NCI-H187 treated with DMSO at 0.1 percent for 48 hours (cell line): ENCODE results near the gene GAS2L2.
"Not testable (repeated sequence)": the region's sequence is repeated elsewhere in the genome, so short reads cannot be mapped to it uniquely, and the experiment has no call there.

Experiments
- DNase-seq: peaks from one replicate; lab custom pipeline; 2025; lab: John Stamatoyannopoulos, UW

GAS2L2 gene

DNA sequence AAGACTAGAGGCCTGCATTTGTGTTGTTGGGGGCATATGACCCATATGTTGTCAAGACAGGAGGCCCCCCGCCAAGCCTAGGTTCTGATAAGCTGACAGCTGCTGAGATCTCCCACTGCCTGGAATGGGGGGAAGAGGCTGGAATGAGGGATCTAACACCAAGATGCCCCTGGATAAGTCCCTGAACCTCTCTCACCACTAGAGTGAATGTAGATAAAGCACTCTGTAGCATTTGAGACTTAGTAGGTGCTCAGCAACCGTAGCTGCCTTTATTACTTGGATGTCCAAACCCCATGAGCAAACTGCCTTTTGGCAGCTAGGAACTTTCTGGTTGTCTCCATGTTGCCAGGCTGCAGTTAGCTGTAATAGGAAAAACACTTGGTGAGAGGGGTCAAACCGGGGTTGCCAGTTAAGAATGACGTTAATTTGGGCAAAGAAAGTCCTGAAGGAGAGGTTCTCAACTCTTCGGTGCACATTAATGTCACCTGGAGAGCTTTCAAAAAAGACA is 26.0 kb downstream of the GAS2L2 start:
- no peak for DNase-seq

DNA sequence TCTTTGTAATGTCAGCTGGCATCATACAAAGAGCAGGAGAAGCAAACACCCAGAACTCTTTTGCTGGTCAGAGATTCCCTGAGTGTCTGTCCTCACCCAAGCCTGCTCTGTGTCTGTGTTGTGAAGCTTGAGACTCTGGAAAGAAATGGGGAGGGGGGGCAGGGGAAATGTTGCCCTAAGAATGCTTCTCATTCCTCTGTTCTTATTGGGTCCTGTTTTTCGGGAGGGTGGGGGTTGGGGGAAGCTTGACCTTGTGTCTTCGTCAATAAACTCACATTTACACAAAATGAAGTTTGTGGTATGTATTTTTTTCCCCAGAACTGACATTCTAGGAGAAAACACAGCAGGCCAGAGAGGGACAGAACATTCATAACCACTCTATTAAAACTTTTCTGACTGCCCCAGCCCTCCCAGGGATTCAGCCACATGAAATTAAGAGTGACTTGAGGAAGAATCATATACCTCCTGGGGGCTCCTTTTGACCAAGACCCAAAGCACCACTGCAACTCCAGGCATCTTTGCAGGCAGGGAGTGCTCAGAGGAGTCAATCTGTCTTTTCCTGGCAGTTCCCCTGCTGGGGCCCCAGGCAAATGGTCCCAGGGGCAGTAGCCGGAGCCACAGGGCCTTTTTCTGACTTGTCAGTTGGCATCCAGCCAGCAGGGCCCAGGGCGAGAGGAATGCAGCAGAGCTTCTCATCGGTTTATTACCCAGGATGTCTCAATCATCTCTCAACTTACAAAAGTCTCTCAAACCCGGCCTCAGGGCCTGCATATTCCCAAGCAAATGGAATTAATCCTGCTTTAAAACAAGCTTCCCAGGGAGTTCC is 26.7 kb downstream of the GAS2L2 start:
- no peak for DNase-seq

DNA sequence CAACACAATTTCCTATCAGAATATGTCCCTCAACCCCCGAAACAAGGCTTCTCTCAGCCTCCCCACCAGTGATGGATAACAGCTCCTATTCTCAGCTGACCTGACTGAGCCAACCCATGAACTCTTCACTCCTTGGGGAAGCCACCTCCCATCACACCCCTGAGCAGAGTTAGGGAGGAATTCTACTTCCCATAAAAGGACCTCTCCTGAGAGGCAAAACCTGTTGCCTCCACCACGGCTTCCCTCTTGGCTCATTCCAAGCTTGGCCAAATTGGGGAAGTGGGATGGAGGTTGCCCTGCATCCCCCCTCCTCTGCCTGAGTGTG is 27.3 kb downstream of the GAS2L2 start:
- DNase-seq, result no peak

DNA sequence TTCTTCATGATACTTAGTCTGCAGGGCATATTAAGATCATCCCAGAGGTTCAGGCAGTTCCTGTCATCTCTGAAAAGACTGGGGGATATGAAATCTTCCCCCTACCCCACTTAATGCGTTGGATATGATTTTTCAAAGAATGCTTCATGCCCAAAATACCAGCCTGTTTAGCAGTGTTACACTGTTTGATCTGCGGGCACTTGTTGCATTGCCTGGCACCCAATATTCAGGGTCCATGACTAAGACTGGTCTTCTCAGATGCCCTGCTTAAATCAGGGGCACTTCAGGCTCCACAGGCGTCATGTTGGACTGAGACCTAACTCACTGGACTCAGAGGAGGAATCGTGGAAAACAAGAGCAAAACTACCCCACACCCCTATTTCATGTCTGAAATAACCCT is 28.0 kb downstream of the GAS2L2 start:
- DNase-seq, result no peak

DNA sequence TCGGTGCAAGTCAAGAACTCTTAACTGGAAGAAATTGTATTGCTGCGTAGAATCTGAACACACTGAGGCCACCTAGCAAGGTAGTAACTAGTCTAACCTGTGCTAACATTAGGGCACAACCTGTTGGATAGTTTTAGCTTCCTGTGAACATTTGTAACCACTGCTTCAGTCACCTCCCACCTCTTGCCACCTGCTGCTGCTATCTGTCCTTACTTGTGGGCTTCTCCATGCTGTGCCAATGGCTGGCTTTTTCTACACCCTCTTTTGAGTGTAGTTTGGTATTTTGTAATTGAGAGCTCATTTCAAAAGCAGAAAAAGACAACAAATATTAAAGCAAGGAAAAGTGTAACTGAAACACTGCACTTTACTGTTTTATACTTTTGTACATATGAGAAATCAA is 29.3 kb downstream of the GAS2L2 start:
- no peak for DNase-seq

DNA sequence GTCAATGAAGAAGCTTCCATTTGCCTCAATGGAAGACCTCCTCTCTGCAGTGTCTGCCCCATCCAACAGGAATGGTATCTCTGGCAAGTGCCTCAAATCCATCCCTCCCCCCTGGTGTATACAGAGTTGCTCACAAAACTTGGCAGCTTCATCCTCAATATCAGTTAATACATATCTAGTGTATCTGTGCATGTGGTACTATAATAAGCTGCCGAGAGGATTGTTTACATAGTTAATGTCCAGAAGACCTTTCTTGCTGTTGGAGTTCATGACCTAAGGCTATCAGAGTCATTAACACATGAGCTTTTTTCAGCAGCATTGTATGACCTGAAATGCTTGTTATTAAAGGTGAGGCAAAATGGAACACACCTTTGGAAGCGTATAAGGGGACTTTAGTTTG is 35.6 kb downstream of the GAS2L2 start:
- DNase-seq, result no peak

DNA sequence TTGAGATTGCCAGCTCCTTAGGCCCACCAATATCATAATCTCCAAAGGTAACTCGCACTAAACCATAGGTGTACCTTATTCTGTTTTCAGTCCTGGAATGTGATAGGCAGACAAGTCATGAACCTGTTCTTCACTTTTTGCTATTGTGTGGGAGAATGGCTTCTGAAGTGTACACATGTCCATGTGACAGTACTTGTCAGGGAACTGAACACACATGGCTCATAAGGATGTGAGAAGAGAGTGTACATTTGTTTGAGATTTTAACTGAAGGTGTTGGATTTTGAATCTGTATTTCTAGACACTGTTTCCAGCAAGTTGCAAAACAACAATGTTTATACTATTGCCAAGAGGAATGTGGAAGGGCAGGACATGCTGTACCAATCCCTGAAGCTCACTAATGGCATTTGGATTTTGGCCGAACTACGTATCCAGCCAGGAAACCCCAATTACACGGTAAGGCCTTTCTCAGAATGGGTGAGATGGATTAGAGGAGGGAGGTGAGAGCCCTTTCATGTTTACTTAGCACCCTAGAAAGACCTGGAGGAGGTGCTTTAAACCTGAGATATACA is 36.1 kb downstream of the GAS2L2 start:
- DNase-seq, result no peak

DNA sequence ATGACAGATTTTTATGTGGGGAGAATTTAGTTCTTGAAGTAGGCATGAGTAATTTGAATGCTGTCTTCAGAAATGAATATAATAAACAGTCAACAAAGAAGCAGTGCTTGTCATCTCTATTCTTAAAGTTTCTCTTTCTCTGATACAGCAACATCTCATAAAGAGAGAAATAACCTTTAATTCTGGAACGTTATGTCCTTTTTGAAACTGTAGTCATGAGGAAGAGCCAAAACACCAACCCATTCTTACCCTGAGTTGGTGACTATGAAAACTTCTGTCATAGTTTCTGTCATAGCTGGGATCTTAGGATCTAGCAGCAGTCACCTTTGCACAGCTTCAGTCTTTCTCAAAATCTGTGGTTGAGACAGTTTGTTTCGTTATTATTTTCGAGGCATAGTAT is 36.9 kb downstream of the GAS2L2 start:
- no peak for DNase-seq

DNA sequence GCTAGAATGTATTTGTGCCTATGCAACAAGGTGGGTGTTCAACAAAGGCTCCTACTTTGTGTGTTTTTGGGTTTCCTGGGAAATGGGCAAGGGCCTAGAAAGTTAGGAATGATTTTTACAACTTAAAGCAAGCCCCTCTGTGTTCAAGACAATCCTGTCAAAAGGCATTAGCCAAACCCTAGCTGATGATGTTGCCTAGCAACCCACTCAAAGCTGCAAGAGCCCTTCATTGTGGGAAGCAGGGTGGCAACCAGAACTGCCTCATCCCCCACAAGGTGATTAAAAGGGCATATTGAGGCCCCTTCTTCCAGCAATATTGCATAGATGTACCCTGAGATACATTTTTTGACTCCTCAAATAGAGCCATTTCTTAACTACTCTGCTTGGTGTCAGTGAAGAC is 37.6 kb downstream of the GAS2L2 start:
- DNase-seq, result no peak

DNA sequence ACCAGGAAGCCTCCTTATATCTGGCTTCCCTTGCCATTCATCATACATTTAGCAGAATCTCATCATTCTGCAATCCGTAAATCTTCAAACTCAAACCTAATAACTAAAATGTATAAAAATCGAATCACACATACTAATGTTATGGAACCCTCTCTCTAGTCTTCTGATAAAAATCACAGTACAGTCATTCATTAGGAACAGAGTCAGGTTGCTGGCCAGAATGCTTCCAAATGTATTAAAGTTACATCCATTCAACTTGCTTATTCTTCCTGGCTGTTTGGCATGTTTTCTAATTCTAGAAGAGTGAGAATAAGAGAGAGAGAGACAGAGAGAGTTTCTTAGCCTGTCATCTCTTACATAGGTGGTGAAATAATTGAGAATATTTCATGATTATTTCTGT is 38.1 kb downstream of the GAS2L2 start:
- no peak for DNase-seq

DNA sequence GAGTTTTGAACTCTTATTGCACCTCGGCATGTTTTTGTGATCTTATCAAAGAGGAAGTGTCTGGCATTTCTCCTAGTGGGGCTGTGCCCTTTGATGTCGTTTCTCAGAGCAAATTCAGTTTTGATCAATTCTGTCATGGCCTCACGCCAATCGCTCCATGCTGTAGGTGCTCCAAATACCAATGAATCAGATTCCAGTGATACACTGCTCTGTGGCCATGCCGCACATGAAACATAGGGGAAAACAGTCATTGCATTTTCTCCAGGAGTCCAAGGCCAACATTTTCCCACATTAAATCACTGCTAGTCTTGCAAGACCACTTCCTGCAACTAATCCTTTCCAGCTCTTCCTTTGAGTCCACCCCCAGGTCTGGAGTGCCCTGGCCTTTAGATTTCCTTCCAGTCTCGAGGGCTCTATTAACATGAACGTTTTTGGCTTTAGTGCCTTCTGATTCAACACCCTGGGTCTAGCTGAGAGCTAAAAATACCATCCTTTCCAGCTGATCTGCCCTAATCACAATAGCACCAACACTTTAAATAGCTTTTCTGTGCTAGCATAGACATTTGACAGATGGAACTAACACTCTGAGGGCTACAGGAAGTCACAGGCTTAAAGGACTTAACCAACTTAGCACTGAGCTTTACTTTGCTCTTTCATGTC is 39.8 kb downstream of the GAS2L2 start:
- DNase-seq, result no peak

DNA sequence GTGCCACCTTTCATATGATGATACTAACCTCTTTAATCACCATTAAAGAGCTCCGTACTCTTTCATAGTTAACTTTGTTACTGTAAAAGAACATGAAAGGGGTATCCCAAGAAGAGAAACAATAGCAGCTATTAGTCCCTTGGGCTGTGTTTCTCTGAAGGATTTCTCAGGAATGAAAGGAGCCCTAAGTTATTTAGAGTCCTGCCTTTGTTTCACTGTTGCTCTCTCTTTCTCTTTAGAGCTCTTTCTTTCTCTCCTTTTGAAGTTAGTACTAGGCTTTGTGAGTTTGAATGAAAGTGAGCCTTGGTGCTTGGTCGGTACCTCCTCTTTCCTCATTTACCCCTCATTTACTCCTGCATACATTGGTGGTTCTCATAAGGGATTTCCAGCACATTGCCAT is 42.1 kb downstream of the GAS2L2 start:
- no peak for DNase-seq

DNA sequence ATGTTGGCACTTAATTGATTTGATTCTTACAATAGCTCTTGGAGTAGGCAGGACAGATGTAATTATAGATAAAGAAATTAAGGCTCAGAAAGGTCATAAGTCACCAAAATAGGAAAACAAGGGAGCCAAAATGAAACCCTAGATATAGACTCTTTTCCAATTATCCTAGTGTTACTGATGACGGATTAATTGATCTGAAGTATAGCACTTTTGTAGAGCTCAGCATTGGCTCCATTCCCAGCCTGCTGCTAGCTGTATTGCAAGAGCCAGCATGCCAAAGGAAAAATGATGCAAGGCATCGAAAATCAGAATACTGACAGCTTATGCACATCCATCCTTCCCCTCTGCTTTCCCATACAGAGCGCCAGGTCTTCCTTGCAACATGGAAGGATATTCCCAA is 43.2 kb downstream of the GAS2L2 start:
- no peak for DNase-seq

DNA sequence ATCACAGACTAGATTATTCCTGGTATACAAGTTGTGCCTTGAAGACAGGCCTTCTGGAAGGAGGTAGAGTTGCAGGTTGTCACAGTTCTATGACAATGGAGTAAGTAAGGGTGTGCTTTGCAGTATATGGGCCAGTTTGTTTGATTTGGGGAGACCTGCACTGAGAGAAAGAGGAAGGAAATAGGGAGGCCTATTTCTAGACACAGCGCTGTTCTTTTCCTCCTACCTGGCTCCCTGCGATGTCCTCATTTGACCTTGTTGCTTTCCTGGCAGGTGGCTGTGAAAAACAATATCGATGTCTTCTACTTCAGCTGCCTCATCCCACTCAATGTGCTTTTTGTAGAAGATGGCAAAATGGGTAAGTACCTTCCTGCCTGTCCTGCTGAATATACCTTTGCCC is 44.1 kb downstream of the GAS2L2 start:
- no peak for DNase-seq

DNA sequence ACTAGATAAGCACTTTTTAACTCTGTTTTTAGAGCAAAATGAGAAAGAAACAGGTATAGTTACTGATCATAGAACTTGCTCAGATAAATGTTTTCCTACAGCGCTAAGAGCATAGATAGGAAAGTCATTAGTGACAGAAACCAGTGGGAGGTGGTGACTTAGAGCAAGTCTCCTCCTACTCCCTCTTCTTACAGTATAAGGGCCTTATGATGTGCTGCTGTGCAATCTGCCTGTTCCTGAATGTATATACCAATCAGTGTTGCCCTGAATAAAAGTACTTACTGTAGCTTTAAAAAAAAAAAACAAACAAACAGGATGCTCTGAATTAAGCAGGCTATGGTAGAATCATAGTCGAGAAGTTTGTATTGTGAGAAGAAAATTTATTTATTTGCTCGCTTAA is 44.9 kb downstream of the GAS2L2 start:
- no peak for DNase-seq

DNA sequence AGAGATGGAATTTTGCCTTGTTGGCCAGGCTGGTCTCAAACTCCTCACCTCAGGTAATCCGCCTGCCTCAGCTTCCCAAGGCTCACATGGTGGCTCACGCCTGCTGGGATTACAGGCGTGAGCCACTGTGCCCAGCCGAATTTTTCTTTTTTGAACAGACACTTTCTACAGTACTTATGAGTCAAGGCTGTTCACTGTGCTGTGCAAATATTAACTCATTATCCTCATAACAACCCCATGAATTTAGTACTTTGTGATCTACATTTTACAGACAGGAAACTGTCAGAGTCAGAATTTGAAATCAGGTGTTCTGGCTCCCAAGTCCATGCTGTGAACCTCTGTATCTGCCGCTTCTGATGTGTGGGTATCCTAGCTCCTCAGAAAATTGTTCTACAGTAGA is 47.3 kb downstream of the GAS2L2 start:
- no peak for DNase-seq

DNA sequence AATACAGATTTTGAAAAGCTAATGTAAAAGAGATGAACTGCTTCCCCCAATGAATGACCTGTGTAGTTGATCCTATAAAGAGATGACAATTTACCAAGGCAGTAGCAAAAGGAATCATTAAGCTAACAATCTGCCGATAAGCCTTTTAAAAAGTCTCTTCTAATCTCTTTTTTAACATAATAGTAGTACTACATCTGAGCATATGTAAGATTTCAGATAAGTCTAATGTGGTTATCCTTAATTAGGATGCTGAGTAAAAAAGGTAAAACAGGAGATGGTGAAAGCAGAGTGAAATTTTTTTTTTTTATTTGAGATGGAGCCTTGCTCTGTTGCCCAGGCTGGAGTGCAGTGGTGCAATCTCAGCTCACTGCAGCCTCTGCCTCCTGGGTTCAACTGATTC is 47.8 kb downstream of the GAS2L2 start:
- DNase-seq, result no peak

DNA sequence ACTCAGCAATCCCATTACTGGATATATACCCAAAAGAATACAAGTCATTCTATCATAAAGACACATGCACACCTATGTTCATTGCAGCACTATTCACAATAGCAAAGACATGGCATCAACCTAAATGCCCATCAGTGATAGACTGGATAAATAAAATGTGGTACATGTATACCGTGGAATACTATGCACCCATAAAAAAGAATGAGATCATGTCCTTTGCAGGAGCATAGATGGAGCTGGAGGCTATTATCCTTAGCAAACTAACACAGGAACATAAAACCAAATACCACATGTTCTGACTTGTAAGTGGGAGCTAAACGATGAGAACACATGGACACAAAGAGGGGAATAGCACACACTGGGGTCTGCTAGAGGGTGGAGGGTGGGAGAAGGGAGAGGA is 49.7 kb downstream of the GAS2L2 start:
- DNase-seq, result not testable (repeated sequence)

DNA sequence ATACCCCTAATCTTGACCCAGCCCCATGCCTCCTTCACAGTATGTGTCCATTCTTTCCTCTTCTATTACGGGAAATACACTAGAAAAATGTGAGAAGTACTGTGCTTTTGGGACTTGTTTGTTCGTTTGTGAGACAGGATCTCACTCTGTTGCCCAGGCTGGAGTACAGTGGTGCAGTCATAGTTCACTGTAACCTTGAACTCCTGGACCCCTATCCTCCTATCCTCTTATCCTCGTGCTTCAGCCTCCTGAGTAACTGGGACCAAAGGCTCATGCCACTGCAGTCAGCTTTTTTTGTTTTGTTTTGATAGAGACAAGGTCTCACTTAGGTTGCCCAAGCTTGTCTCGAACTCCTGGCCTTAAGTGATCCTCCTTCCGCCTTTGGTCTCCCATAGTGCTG is 51.5 kb downstream of the GAS2L2 start:
- no peak for DNase-seq

DNA sequence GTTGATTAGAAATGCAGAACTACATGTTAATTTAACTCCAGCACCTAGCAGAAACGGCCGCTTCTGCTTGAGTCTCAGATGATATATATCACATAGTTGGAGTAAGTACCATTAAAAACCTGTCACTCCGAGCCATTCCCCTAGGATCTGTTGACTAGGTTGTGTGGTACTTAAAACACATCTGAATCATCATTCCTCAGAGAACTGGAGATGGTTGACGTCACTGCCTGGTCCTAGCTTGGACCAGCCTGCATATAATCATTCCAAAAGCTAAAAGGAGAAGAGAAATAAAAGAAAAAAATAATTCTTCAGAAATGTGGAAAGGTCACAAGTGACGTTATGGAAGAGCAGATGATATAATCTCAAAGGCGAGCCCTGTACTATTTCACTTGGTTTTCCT is 52.9 kb downstream of the GAS2L2 start:
- no peak for DNase-seq

DNA sequence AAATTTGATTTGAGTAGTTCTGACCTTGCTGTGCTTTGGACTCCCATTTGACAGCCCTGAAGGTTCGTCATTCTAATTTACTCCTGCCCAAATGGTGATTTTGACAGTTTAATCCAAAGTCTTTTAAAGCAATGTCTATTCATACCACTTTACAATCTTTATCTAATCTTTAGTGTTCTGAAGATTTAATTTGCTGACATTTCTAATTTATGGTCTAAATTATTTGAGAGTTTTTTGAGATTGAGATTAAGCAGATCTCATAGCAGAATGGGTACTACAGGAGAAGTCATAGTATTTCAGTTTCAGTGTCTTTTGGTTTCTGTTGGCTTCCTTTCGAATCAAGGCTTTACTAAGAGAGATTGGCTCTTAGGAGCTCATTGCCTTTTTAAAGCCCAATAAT is 54.2 kb downstream of the GAS2L2 start:
- no peak for DNase-seq

DNA sequence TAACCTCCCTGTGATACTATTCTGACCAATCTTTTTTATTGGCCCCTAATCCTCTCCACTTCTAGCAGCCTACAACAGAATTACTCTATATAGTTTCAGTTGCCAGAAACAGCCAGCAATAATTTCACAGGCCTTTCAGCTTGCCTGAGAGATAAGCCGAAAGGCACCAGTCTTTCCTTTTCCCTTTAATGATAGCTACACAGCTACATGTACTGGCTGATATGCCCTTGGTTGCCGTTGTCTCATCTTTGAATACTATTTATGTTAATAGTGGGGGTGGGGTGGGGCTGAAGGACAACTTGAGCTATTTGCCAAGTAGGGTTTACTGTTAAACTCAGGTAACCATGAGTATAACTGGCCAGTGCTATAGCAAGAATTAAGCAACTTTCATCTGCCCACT is 57.4 kb downstream of the GAS2L2 start:
- DNase-seq, result no peak

DNA sequence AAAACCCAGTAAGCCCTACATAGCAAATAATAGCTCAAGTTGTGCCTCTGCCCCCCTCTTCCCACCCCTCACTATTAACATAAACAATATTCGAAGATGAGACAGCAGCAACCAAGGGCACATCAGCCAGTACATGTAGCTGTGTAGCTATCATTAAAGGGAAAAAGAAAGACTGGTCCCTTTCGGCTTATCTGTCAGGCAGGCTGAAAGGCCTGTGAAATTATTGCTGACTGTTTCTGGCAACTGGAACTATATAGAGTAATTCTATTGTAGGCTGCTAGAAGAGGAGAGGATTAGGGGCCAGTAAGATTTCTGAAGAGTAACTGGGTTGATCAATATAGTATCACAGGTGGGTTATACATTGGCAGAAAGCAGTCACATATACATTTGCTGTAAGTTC is 58.1 kb downstream of the GAS2L2 start:
- DNase-seq, result no peak
